WTC11 (cell line): Measurements from ENCODE around the gene TBC1D23. TPM values are rescaled to one million over a fixed set of nuclear protein-coding genes. Genes with fewer than 3 reads are reported as not detected.
A peak's percentile ranks its signal among the peaks of the same experiment; 100 is the strongest.

Experiments
- ATAC-seq: fragments of 200-7000 bp; cut with Tn5 transposase; 2 replicates; pipeline ENCODE4 v1.10.0; 2021; ENCODE audit warnings: mild to moderate bottlenecking, moderate library complexity
- CTCF ChIA-PET: fragments of 300-600 bp; sonication (Branson Sonifier 250); formaldehyde crosslinking; loops from one replicate; lab custom pipeline; 2021; ENCODE audit warnings: antibody characterized with exemption; lab: Charles Lee
- POLR2A ChIA-PET: fragments of 350-600 bp; sonication (Branson Sonifier 250); formaldehyde crosslinking; loops from one replicate; lab custom pipeline; 2021; ENCODE audit warnings: antibody characterized with exemption; lab: Charles Lee
- DNase-seq: peaks from one replicate; pipeline ENCODE4 v3.0.0; 2021; ENCODE audit warnings: low spot score
- H3K27ac Mint-ChIP-seq: 2 replicates; pipeline ENCODE4 v1.8.0; 2021; ENCODE audit warnings: mixed read lengths
- H3K27me3 Mint-ChIP-seq: 2 replicates; pipeline ENCODE4 v1.8.0; 2021; ENCODE audit warnings: low read depth, mild to moderate bottlenecking, moderate library complexity, mixed read lengths
- H3K36me3 Mint-ChIP-seq: 2 replicates; pipeline ENCODE4 v1.8.0; 2021; ENCODE audit warnings: mixed read lengths
- H3K4me1 Mint-ChIP-seq: 2 replicates; pipeline ENCODE4 v1.8.0; 2022; ENCODE audit warnings: mixed read lengths
- H3K4me3 Mint-ChIP-seq: 2 replicates; pipeline ENCODE4 v1.8.0; 2021; ENCODE audit warnings: mild to moderate bottlenecking, moderate library complexity, mixed read lengths
- H3K9me3 Mint-ChIP-seq: 2 replicates; pipeline ENCODE4 v1.8.0; 2021; ENCODE audit warnings: mixed read lengths
- ELF4 ChIP-seq: sonication (generic); formaldehyde crosslinking; IDR thresholded peaks from 2 replicates; pipeline ENCODE4 v1.8.1; 2022; ENCODE audit warnings: low read depth, mild to moderate bottlenecking, moderate library complexity, missing genetic modification reagents
- JAZF1 ChIP-seq: fragments of 250-450 bp; sonication (Bioruptor Pico); IDR thresholded peaks from 2 replicates; pipeline ENCODE4 v1.9.0; 2021; ENCODE audit warnings: moderate library complexity, mild to moderate bottlenecking, inconsistent platforms
- KAT7 ChIP-seq: sonication (generic); formaldehyde crosslinking; IDR thresholded peaks from 2 replicates; pipeline ENCODE4 v1.8.1; 2023; ENCODE audit warnings: missing genetic modification reagents, mild to moderate bottlenecking, borderline replicate concordance
- MXD4 ChIP-seq: fragments of 250-450 bp; sonication (Bioruptor Pico); IDR thresholded peaks from 2 replicates; pipeline ENCODE4 v1.8.0; 2021; ENCODE audit warnings: mild to moderate bottlenecking, moderate library complexity, borderline replicate concordance
- MYBL2 ChIP-seq: sonication (generic); formaldehyde crosslinking; IDR thresholded peaks from 2 replicates; pipeline ENCODE4 v1.8.1; 2023; ENCODE audit warnings: mild to moderate bottlenecking, moderate library complexity, missing genetic modification reagents
- NR3C1 ChIP-seq: sonication (generic); formaldehyde crosslinking; conservative IDR thresholded peaks from 2 replicates; pipeline ENCODE4 v1.8.1; 2023; ENCODE audit warnings: low read depth, mild to moderate bottlenecking, missing genetic modification reagents
- RORB ChIP-seq: fragments of 250-450 bp; sonication (Bioruptor Pico); IDR thresholded peaks from 2 replicates; pipeline ENCODE4 v1.9.0; 2021; ENCODE audit warnings: mild to moderate bottlenecking
- SMAD3 ChIP-seq: sonication (generic); formaldehyde crosslinking; IDR thresholded peaks from 2 replicates; pipeline ENCODE4 v1.8.0; 2022; ENCODE audit warnings: missing genetic modification reagents, mild to moderate bottlenecking, borderline replicate concordance
- SMAD4 ChIP-seq: sonication (generic); formaldehyde crosslinking; IDR thresholded peaks from 2 replicates; pipeline ENCODE4 v1.8.0; 2022; ENCODE audit warnings: mild to moderate bottlenecking, missing genetic modification reagents
- TCF7 ChIP-seq: sonication (generic); formaldehyde crosslinking; IDR thresholded peaks from 2 replicates; pipeline ENCODE4 v1.8.0; 2022; ENCODE audit warnings: mild to moderate bottlenecking, low read depth, missing genetic modification reagents, moderate library complexity
- TEAD4 ChIP-seq: sonication (generic); formaldehyde crosslinking; IDR thresholded peaks from 2 replicates; pipeline ENCODE4 v1.8.0; 2022; ENCODE audit warnings: mild to moderate bottlenecking, missing genetic modification reagents
- ZBTB21 ChIP-seq: sonication (generic); formaldehyde crosslinking; IDR thresholded peaks from 2 replicates; pipeline ENCODE4 v1.8.1; 2023; ENCODE audit warnings: mild to moderate bottlenecking, missing genetic modification reagents, borderline replicate concordance
- ZNF263 ChIP-seq: sonication (generic); formaldehyde crosslinking; IDR thresholded peaks from 2 replicates; pipeline ENCODE4 v1.8.1; 2022; ENCODE audit warnings: low read depth, mild to moderate bottlenecking, moderate library complexity, missing genetic modification reagents
- ZNF317 ChIP-seq: sonication (generic); formaldehyde crosslinking; IDR thresholded peaks from 2 replicates; pipeline ENCODE4 v1.8.1; 2023; ENCODE audit warnings: low read depth, mild to moderate bottlenecking, moderate library complexity, missing genetic modification reagents, borderline replicate concordance
- ZNF416 ChIP-seq: fragments of 250-450 bp; sonication (Bioruptor Pico); IDR thresholded peaks from 2 replicates; pipeline ENCODE4 v1.9.0; 2021; ENCODE audit warnings: mild to moderate bottlenecking, inconsistent platforms
- total RNA-seq: library from RNA; stranded (reverse); gene quantifications from 3 replicates; pipeline ENCODE4 v1.2.3, GENCODE V29; 2021
- TF ChIP-seq, protein P1 (sequence below): fragments of 250-450 bp; sonication (Bioruptor Pico); IDR thresholded peaks from 2 replicates; pipeline ENCODE4 v1.9.0; 2021; ENCODE audit warnings: mild to moderate bottlenecking
- TF ChIP-seq, protein P2 (sequence below): sonication (generic); formaldehyde crosslinking; IDR thresholded peaks from 2 replicates; pipeline ENCODE4 v1.8.1; 2022; ENCODE audit warnings: missing genetic modification reagents, borderline replicate concordance
- TF ChIP-seq, protein P3 (sequence below): sonication (generic); formaldehyde crosslinking; IDR thresholded peaks from 2 replicates; pipeline ENCODE4 v1.8.0; 2022; ENCODE audit warnings: mild to moderate bottlenecking, missing genetic modification reagents
- TF ChIP-seq, protein P4 (sequence below): fragments of 250-450 bp; sonication (Bioruptor Pico); conservative IDR thresholded peaks from 2 replicates; pipeline ENCODE4 v1.9.0; 2021; ENCODE audit warnings: mild to moderate bottlenecking
- TF ChIP-seq, protein P5 (sequence below): sonication (generic); formaldehyde crosslinking; IDR thresholded peaks from 2 replicates; pipeline ENCODE4 v1.8.1; 2023; ENCODE audit warnings: mild to moderate bottlenecking, missing genetic modification reagents, moderate library complexity
- TF ChIP-seq, protein P6 (sequence below): fragments of 250-450 bp; sonication (Bioruptor Pico); IDR thresholded peaks from 2 replicates; pipeline ENCODE4 v2.1.2; 2022; ENCODE audit warnings: mild to moderate bottlenecking, moderate library complexity
- TF ChIP-seq, protein P7 (sequence below): sonication (generic); formaldehyde crosslinking; IDR thresholded peaks from 2 replicates; pipeline ENCODE4 v1.8.1; 2023; ENCODE audit warnings: mild to moderate bottlenecking, moderate library complexity, missing genetic modification reagents
- TF ChIP-seq, protein P8 (sequence below): sonication (generic); formaldehyde crosslinking; IDR thresholded peaks from 2 replicates; pipeline ENCODE4 v1.8.1; 2023; ENCODE audit warnings: mild to moderate bottlenecking, missing genetic modification reagents

The TBC1D23 gene
- total RNA-seq, 1 experiment from 2014 or later, result 73.6 TPM

DNA sequence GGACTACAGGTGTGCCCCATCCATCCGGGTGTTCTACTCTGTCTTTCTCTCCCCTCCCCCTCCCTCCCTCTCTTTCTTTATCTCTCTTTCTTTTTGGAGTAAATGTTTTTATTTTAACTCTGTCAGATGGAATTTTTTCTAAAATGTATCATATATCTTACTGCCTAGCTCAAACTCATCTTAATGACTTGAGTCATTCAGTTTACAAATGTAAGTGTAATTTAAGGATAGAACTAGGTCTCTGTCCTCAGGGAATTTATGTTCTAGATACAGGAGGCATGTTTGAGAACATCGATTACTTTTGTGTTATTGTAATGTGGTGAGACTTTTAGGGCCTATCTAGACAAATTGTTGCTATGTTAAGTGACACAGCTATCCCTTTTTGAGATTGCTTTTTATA lies 3.5 kb downstream of the TBC1D23 start:
- CTCF ChIA-PET, result interaction anchor here (1.1 to 1.3 kb wide), 2 partner anchors 10 to 432 kb away, joined by 3 to 4 read pairs; no protein-coding TSS in a partner anchor
- Mint-ChIP-seq H3K36me3 (no peaks in the 10 kb centered on the region), H3K27ac (peak overlapping the region; percentile 85), H3K9me3 (no peaks in the 10 kb centered on the region), H3K4me1 (peaks cover 46% of the 10 kb centered on the region), H3K4me3 (peak overlapping the region; percentile 95), H3K27me3 (no peaks in the 10 kb centered on the region)
- ATAC-seq, result no peak
- POLR2A ChIA-PET, result no interaction called here
- TF ChIP-seq, protein P1, sequence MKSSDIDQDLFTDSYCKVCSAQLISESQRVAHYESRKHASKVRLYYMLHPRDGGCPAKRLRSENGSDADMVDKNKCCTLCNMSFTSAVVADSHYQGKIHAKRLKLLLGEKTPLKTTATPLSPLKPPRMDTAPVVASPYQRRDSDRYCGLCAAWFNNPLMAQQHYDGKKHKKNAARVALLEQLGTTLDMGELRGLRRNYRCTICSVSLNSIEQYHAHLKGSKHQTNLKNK (CRISPR knock-in tag), result no peak
- TF ChIP-seq ZNF317 (no peak), MYBL2 (no peak), KAT7 (CRISPR knock-in tag) (no peak), SMAD4 (CRISPR knock-in tag) (no peak), TEAD4 (CRISPR knock-in tag) (no peak), MXD4 (CRISPR knock-in tag) (no peak)
- TF ChIP-seq, protein P2, sequence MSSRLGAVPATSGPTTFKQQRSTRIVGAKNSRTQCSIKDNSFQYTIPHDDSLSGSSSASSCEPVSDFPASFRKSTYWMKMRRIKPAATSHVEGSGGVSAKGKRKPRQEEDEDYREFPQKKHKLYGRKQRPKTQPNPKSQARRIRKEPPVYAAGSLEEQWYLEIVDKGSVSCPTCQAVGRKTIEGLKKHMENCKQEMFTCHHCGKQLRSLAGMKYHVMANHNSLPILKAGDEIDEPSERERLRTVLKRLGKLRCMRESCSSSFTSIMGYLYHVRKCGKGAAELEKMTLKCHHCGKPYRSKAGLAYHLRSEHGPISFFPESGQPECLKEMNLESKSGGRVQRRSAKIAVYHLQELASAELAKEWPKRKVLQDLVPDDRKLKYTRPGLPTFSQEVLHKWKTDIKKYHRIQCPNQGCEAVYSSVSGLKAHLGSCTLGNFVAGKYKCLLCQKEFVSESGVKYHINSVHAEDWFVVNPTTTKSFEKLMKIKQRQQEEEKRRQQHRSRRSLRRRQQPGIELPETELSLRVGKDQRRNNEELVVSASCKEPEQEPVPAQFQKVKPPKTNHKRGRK (CRISPR knock-in tag), result no peak
- TF ChIP-seq, protein P3, sequence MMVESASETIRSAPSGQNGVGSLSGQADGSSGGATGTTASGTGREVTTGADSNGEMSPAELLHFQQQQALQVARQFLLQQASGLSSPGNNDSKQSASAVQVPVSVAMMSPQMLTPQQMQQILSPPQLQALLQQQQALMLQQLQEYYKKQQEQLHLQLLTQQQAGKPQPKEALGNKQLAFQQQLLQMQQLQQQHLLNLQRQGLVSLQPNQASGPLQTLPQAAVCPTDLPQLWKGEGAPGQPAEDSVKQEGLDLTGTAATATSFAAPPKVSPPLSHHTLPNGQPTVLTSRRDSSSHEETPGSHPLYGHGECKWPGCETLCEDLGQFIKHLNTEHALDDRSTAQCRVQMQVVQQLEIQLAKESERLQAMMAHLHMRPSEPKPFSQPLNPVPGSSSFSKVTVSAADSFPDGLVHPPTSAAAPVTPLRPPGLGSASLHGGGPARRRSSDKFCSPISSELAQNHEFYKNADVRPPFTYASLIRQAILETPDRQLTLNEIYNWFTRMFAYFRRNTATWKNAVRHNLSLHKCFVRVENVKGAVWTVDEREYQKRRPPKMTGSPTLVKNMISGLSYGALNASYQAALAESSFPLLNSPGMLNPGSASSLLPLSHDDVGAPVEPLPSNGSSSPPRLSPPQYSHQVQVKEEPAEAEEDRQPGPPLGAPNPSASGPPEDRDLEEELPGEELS (CRISPR knock-in tag), result no peak
- DNase-seq, result no peak

DNA sequence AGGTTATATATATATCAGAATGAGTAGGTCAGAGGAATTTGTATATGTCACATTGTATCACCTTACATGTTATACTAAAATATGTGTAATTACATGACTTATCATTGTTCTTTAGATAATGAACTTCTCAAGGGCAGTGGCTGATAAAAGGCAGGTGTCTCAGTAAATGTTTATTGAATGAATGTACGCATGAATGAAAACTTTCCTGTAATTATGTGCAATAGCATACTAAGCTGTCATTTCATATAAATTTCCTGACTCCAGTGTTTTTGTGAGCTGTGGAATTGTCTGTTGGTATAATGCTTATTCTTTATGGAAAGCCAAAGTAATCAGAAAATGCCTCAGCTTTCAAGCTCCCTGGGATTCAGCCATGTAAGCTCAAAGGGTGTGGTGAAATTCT lies 4.2 kb downstream of the TBC1D23 start:
- Mint-ChIP-seq H3K36me3 (no peaks in the 10 kb centered on the region), H3K4me3 (peak overlapping the region; percentile 32; the same call in 1 of the 2 replicates), H3K4me1 (peaks cover 45% of the 10 kb centered on the region), H3K27me3 (no peaks in the 10 kb centered on the region), H3K27ac (peak overlapping the region; percentile 85), H3K9me3 (no peaks in the 10 kb centered on the region)
- DNase-seq (no peak), ATAC-seq (no peak)
- TF ChIP-seq, protein P4, sequence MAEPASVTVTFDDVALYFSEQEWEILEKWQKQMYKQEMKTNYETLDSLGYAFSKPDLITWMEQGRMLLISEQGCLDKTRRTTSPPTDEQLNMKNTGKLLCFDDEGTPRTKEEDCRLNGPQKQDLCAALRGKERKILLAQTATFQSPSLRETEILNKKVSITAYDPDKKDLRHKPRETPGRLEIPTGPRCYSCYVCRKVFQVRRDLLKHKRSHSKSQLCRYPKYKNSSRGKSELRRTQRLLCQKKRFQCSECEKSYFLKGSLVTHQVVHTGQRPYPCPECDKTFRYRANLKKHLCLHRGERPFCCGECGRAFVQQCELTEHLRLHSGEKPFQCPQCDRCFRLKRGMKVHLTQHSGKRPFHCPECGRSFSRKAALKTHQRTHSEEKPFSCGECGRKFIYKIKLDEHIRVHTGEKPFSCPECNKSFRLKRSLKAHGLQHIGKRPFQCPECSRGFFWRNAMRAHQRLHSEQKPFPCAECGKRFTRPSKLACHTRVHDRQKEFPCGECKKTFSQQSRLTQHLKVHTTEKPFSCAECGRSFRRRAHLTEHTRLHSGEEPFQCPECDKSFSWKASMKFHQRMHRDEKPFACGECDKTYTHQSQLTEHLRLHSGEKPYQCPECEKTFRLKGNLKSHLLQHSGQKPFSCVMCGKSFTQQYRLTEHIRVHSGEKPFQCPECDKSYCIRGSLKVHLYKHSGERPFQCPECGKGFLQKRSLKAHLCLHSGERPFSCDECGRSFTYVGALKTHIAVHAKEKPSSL (CRISPR knock-in tag), result no peak
- TF ChIP-seq ZNF416 (CRISPR knock-in tag) (no peak), ZNF263 (no peak), JAZF1 (CRISPR knock-in tag) (no peak), MYBL2 (no peak), ZNF317 (no peak), TCF7 (CRISPR knock-in tag) (no peak), ELF4 (CRISPR knock-in tag) (no peak), SMAD3 (CRISPR knock-in tag) (no peak), ZBTB21 (CRISPR knock-in tag) (no peak), RORB (CRISPR knock-in tag) (no peak), NR3C1 (CRISPR knock-in tag) (no peak)
- TF ChIP-seq, protein P5, sequence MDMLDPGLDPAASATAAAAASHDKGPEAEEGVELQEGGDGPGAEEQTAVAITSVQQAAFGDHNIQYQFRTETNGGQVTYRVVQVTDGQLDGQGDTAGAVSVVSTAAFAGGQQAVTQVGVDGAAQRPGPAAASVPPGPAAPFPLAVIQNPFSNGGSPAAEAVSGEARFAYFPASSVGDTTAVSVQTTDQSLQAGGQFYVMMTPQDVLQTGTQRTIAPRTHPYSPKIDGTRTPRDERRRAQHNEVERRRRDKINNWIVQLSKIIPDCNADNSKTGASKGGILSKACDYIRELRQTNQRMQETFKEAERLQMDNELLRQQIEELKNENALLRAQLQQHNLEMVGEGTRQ (CRISPR knock-in tag), result no peak
- TF ChIP-seq, protein P6, sequence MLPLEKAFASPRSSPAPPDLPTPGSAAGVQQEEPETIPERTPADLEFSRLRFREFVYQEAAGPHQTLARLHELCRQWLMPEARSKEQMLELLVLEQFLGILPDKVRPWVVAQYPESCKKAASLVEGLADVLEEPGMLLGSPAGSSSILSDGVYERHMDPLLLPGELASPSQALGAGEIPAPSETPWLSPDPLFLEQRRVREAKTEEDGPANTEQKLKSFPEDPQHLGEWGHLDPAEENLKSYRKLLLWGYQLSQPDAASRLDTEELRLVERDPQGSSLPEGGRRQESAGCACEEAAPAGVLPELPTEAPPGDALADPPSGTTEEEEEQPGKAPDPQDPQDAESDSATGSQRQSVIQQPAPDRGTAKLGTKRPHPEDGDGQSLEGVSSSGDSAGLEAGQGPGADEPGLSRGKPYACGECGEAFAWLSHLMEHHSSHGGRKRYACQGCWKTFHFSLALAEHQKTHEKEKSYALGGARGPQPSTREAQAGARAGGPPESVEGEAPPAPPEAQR (CRISPR knock-in tag), result no peak
- TF ChIP-seq, protein P7, sequence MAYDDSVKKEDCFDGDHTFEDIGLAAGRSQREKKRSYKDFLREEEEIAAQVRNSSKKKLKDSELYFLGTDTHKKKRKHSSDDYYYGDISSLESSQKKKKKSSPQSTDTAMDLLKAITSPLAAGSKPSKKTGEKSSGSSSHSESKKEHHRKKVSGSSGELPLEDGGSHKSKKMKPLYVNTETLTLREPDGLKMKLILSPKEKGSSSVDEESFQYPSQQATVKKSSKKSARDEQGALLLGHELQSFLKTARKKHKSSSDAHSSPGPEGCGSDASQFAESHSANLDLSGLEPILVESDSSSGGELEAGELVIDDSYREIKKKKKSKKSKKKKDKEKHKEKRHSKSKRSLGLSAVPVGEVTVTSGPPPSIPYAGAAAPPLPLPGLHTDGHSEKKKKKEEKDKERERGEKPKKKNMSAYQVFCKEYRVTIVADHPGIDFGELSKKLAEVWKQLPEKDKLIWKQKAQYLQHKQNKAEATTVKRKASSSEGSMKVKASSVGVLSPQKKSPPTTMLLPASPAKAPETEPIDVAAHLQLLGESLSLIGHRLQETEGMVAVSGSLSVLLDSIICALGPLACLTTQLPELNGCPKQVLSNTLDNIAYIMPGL, result no peak
- TF ChIP-seq, protein P8, sequence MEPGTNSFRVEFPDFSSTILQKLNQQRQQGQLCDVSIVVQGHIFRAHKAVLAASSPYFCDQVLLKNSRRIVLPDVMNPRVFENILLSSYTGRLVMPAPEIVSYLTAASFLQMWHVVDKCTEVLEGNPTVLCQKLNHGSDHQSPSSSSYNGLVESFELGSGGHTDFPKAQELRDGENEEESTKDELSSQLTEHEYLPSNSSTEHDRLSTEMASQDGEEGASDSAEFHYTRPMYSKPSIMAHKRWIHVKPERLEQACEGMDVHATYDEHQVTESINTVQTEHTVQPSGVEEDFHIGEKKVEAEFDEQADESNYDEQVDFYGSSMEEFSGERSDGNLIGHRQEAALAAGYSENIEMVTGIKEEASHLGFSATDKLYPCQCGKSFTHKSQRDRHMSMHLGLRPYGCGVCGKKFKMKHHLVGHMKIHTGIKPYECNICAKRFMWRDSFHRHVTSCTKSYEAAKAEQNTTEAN, result no peak
- CTCF ChIA-PET, result interaction anchor here (1.3 kb wide), 1 partner anchor 11 kb away, joined by 3 read pairs; no protein-coding TSS in a partner anchor
- POLR2A ChIA-PET, result no interaction called here
